NCI-H510A (cell line): ENCODE measurements around the gene DNAH14.
A peak's percentile ranks its signal among the peaks of the same experiment; 100 is the strongest.

ENCODE experiments used
- DNase-seq: peaks from one replicate; lab custom pipeline; 2025; lab: John Stamatoyannopoulos, UW

The DNAH14 gene

DNA sequence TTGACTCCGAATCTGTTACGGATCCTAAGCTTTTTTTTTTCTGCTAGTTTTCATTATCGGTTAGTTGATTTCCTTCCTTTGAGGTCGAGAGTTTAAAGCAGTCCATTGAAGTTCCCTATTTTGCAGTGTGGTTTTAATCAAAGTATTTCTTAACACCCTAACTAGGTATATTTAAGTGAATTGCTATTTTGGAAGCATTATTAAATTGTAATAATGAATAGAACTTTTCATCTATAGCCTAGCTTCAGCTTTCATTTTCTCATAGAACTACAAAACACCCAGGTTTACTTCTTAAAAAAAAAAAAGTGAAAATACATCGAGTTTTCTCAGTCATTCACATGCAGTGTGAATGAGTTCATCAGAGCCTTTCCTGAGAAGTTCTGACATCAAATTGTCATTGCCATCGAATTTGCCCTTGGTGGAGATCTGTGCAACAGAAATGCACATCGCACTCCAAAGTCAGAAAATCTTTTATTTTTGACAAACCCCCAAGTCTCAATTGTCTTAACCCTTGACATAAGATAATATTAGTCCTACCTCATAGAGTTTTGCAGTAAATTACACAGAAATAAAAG, 499.5 kb downstream of the DNAH14 start:
- no peak for DNase-seq

DNA sequence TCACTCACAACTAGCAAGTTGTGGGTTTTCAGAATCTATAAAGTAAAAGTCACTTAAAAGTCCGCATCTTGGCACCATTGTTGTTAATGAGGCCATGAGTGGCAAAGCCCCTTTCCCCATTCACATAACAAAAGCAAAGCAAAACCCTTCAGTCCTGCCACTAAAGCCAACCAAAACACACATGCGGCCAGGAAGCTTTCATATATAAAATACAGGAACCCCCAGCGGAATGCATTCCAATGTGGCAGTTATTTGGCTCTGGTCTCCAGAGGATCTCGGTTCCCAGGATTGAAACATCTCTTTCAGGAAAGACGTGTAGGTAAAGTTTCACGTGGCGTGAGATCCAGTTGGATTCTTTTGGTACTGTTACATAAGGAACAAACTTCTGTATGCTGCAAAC, 500.8 kb downstream of the DNAH14 start:
- DNase-seq = no peak

DNA sequence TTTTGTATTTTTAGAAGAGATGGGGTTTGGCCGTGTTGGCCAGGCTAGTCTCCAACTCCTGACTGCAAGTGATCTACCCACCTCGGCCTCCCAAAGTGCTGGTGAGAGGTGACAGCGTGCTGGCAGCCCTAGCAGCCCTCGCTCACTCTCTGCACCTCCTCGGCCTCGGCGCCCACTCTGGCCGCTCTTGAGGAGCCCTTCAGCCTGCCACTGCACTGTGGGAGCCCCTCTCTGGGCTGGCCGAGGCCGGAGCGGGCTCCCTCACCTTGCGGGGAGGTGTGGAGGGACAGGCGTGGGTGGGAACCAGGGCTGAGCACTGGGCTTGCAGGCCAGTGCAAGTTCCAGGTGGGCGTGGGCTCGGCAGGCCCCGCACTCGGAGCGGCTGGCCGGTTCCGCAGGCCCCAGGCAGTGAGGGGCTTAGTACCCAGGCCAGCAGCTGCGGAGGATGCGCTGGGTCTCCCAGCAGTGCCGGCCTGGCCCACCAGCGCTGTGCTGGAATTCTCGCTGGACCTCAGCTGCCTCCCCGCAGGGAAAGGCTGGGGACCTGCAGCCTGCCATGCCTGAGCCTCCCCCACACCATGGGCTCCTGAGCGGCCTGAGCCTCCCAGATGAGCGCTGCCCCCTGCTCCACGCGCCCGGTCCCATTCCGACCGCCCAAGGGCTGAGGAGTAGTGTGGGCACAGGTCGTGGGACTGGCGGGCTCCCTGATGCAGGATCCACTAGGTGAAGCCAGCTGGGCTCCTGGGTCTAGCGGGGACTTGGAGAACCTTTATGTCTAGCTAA, 501.8 kb downstream of the DNAH14 start:
- DNase-seq = no peak

DNA sequence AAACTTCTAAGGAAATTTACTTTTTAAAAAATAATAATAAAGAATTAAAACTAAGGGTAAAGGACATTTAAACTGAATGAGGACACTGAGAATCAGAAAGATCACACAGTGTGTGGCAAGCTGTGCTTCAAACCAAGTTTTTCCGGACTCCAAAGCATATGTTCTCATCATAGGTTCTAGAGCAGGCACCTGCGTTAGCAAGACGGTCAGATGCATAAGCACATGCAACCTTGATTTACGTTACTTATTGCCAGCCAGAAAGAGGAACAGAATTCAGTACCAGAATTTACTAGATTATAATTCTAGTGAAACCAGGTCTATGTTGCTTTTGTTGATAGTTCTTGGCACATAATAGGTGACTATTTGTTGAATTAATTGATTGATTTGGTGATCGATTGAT, 504.6 kb downstream of the DNAH14 start:
- DNase-seq = no peak

DNA sequence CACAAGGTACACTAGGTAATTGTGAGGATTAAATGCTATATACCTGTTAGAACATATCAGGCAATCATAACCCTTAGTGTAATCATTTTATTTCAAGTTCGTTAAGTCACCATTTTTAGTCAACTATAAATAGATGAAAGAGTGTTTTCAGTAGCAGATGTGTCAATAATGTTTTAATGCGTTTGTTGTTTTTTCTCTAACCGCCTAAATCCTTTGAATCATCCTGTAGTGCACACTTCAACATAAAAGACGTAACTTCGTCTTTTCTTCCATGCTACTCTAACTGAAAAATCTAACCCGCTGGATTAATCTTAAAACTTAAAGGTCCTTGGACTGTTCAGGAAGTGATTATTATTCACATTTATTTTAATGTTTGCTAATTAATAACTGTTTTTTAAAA, 505.6 kb downstream of the DNAH14 start:
- no peak for DNase-seq

DNA sequence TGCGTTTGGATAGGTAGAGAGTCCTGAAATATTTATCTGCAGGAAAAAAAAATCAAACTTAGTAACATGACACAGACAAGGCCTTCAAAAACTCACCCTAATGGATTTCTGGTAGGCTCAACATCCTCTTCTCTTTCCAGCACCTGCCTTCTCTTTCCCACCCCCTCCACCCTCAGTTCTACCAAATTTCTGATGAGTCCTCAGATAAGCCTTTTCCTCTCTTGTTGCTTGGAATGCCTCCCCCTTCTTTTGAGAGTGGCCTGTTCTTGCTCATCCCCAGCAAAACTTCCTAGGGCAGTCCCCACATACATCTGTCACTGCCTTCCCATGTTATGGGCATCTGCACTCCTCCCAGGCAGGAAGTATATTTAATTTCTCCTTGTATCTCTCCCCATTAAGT, 506.0 kb downstream of the DNAH14 start:
- DNase-seq = no peak

DNA sequence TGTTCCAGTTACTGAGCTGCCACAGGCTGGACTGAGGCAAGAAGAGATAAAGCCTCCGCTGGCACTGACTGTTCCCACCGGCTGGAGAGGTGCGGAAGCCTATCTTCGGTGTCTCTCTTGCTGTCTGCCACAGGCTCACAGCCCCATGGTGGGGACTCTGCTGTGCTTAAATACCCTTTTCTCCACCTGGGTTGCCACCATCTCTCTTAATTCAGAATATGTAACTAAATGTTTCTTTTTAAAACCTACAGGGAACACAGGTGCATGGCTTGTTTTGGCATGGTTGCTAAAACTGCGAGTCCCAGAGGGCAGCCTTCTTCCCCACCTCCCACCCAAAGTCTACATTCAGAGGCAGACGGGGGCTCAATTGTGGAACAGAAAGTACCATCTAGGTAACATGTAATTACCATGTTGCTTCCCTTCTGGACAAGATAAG, 506.5 kb downstream of the DNAH14 start:
- DNase-seq = no peak

DNA sequence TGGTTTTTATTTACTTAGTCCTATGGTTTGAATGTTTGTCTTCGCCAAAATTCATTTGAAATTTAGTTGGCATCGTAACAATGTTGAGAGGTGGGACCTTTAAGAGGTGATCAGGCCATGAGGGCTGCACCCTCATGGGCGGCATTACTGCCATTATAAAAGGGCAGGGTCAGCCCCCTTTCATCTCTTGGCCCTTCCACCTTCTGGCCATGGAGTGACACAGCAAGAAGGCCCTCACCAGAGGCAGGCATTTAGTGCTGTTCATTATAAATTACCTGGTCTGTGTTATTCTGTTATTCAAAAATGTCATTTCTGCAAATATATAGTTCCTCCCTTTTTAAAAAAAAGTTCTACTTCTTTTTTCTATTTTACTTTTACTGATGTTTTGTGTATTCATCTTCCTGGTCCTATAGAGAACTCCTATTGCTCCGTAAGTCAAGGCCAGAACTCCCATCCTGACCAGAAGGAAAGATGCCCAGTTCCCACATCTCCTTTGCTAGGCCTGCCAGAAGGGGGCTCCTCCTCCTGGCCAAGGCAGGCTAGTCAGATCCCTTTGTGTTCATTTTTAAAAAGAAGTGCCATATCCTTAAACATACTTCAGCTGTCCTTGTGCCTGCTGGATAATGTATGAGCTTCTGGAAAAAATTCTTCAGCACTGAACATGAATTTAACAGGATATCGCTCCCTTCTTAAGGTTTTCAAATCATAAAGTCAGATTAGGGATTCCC, 508.4 kb downstream of the DNAH14 start:
- no peak for DNase-seq

DNA sequence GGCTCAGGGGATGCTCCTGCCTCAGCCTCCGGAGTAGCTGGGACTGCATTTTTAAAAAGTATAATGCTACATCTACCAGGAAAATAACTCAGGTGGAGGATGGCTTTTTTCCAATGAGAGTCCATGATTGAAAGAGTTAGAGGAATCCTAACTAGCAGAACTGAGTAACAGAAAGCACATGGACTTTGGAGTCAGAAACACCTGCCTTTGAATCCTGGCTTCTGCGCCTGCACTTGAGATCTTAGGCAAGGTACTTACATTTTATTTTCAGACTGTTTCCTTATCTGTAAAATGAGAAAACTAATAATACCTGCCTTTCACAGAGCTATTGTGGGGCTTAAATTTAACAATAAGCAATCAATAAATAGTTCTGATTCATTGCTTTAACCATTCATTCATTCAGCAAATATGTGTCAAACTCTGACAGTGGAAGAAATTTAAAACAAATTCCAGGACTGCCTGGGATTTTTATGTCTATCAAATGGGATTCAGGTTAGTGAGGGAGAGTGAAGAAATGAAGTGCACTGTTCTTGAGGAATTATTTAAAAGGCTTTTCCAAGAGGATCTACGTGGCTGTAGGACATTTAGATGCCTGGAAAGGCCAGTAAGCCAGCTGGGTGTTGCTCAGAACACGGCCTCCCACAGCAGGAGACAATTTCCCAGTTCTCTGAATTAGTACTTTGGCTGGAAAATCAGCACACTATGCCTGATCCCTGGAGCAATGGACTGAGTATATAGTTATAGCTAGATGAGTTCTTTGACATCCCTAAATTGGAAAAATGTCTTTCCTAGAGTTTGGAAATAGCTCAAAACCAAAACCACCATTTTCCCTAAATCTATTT, 511.1 kb downstream of the DNAH14 start:
- DNase-seq = no peak

DNA sequence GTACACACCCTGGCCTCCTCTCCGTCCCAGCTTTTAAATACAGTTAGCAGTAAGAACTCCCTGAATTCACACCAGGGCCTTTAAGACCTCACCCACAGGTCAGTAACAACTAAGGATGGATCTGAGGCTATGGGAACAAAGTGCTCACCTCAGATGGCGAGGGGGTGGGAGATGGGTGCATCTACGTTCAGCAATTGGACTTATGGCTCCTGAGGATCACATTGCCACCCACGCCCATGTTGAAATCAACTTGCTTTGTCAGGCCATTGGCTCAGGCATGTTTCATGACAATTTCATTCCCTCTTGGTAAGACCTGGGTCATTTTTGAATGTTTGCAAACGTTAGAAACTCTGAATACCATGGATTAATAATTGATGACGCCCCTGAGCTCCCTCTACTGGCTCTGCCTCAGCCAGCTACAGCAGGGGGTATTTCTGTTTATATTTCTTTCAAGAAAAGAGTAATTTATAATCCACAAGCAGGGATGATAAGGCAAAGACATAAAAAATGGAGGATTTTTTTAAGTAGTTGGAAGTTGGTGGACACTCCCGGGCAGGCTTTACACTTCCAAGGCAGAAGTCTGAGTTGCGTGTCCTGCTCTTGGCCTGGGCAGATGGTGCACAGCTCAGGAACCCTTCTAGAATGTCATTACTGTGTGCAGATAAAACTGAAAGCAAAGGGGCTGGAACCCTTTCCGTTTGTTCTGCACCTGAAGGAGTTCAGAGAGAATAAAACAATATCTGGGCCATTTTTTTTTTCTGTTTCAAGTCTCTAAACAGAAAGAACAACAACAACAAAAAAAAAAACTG, 512.0 kb downstream of the DNAH14 start:
- DNase-seq = no peak

DNA sequence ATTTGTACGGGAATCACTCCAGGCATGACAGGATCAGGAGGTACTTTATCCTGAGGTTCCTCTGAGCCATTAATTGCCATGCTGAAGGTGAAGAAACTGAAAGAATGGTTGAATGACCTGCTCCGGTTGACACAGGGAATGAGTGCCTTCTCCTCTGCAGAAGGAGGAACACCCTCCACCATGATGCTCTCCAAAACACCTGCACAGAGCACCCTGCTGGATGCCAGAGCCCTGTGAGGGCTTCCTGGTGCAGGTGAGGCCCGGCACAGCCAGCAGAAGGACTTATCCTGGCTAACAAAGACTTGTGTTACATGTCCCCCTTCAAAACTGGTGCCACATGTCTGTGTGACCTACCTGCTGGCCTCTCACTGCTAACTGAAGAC, 512.6 kb downstream of the DNAH14 start:
- no peak for DNase-seq

DNA sequence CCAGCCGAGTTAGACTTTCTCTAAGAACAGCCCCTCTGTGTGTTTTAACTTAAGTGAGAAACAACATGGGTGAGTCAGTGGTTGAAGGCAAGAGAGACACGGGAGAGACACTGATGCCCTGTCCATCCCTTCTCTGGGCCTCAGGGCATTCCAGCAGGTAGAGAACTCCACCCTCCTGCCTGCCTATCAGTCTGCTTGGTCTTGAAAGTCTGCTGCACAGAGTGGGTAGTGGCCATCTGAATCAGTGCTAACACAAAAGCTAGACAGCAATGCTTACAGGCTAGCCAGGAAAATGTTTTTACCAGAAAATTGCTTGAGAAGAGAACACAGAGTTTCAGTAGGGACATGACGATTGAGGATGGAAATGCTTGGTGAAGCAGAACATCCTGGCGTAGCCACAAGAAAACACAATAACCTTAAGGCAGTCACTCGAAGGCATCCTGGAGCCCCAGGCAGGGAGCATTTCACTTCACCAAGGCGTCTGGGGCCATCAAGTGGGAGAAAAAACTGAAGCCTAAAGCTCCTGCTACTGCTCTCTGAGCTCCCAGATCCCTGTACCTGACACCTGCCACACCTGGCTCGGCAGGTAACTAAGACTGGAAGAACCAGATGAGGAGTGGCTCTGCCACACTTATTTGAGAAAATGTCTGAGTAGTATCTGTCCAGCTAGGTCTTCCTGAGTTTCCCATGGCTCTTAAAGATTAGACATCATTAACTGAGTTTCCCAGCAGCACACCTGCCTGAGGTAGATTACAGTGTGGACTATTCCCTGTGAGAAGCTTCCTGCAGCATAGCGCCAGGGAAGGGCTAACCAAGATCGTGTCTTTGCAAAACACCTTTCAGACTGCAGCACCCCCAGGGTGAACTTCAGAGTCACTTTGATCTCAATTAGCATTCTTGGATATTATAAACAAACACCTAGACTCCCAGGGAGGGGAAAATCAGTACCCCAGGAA, 516.4 kb downstream of the DNAH14 start:
- peak; percentile 57 for DNase-seq

DNA sequence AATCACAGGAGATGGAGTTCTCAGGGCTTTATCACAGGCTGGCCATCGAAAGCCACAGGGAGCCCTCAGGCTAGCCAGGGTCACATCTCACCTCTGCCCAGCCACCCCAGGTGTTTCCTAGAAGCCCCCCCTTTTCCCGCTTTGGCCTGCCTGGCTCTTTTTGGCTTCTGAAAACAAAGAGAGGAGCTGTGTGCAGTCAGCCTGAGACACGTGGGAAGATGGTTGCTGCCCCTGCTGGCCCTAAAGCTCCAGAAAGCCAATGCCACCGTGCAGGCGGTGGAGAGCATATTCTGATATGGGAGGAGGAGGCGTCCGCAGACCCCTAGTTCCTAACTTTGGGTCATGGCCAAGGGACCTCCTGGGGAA, 517.1 kb downstream of the DNAH14 start:
- no peak for DNase-seq

DNA sequence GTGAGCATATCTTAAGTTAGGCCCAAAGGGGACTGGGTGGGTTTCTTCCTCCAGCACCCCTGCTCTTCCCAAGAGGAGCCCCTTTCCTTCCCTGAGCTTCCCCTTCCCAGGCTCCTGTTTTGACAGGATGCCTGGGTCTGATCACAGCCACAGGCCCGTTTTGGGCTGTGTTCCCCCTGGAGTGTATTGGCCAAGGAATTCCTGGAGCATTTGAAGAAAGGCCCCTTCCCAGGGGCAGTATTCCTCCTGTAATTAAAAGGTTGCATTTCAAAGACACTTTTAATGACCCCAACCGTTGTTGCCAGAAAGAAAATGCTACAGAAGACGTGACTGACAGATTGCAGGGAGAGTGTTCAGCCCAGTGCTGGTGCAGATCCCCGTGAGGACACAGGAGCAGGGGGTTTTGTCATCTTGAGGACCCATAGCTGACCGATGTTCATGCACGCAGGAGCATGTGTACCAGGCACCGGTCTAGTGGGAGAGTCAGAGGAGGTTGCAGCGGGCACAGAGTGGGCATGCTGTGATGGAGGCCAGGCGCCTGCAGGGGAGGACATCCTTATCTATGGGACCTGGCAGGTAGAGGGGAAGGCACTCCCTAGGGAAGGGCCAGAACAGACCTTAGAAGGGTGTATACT, 517.6 kb downstream of the DNAH14 start:
- DNase-seq = no peak

DNA sequence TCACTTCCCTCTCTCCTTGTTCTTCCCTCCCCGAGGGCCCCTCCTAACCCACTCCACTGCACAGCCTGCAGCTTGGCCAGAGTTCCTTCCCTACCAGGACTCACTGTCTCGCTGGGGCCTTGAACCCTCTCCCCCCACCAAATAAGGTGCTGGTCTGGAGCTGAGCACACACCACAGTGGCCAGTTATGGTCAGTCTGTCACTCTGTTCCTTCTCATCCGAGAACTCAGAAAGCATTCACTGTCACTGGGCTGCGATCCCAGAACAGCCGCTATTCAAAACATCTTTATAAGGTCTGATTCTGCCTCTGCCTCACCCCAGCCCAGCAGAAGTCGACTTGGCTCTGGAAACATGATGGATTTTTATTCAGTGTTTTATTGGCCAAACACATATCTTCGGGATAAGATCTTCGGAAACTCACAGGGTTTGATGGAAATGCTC, 518.2 kb downstream of the DNAH14 start:
- DNase-seq = no peak

DNA sequence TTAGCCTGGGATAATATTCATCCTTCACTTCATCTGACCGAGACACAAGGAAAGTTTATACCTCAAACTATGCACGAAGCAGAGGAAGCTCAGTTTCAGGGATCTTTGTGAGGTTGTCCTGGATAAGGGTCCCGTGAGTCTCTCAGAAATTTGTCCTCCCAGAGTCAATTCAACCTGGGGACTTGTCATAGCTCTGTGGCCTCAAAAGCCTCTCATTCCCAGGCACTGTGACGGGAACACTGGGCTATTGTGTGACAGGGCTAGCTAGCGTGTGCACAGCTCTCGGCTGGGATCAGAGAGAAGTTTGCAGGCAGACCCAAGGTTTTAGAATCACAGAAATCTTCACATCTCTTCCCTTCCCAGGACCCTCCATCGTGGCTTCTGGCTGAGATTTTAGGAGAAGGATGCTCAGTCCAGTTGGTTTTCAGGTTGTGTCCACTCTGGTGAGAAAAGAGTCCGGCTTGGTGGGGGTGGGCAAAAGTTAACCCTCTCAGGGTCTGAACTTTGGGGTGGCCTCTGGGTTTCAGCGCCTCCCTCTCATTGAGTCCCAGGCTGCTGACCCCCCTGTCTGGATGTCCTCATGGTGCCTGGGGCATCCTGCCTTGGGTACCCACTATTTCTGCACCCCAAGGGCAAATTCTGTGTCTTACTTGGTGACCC, 518.8 kb downstream of the DNAH14 start:
- no peak for DNase-seq
